PC-9 (cell line): ENCODE results near the gene SLC16A14. TPM values are rescaled to one million over a fixed set of nuclear protein-coding genes. Genes with fewer than 3 reads are reported as not detected.

Experiments used
- BruUV-seq: library from RNA; stranded (reverse); fragments of 400-500 nt; replicated peaks from 2 replicates; lab custom pipeline; 2021; lab: Mats Ljungman, UMichigan
- CTCF ChIA-PET: fragments of 300-600 bp; sonication (Branson Sonifier 250); formaldehyde crosslinking; loops from one replicate; lab custom pipeline; 2022; ENCODE audit warnings: antibody characterized with exemption; lab: Charles Lee
- POLR2A ChIA-PET: fragments of 300-600 bp; sonication (Branson Sonifier 250); formaldehyde crosslinking; loops from one replicate; lab custom pipeline; 2022; ENCODE audit warnings: antibody characterized with exemption; ENCODE audit not compliant: unreplicated experiment; lab: Charles Lee
- DNase-seq, 2 experiments: peaks; one replicate each; pipeline versions ENCODE4 v3.0.0 to v3.0.0-alpha.2; 2015 to 2022; ENCODE audit warnings: mixed read lengths in 1 of 2
- H2AFZ ChIP-seq: fragments of 200-600 bp; sonication (generic); 2 replicates; pipeline ENCODE4 v1.8.1; 2017; ENCODE audit warnings: antibody characterized with exemption
- H3F3A ChIP-seq: fragments of 200-600 bp; sonication (generic); 2 replicates; pipeline ENCODE4 v1.8.1; 2017; ENCODE audit warnings: antibody characterized with exemption, mild to moderate bottlenecking, low read depth; ENCODE audit not compliant: insufficient read depth
- H3K27ac ChIP-seq: fragments of 200-600 bp; sonication (generic); 2 replicates; pipeline ENCODE4 v1.6.1; 2016; ENCODE audit warnings: mixed run types
- H3K27me3 ChIP-seq: fragments of 200-600 bp; sonication (generic); 2 replicates; pipeline ENCODE4 v1.6.1; 2016; ENCODE audit warnings: low read depth, mixed run types; ENCODE audit not compliant: insufficient read depth
- H3K36me3 ChIP-seq: fragments of 200-600 bp; sonication (generic); 2 replicates; pipeline ENCODE4 v1.6.1; 2016; ENCODE audit warnings: low read depth, mixed run types
- H3K4me1 ChIP-seq: fragments of 200-600 bp; sonication (generic); replicated peaks from 2 replicates; pipeline ENCODE4 v1.6.1; 2016; ENCODE audit warnings: mixed run types; ENCODE audit not compliant: insufficient read depth
- H3K4me2 ChIP-seq: fragments of 200-600 bp; sonication (generic); 2 replicates; pipeline ENCODE4 v1.6.1; 2017; ENCODE audit warnings: mixed run types
- H3K4me3 ChIP-seq: fragments of 200-600 bp; sonication (generic); 2 replicates; pipeline ENCODE4 v1.6.1; 2016; ENCODE audit warnings: mixed run types
- H3K79me2 ChIP-seq: fragments of 200-600 bp; sonication (generic); 2 replicates; pipeline ENCODE4 v1.6.1; 2017; ENCODE audit warnings: low read depth, mixed run types
- H3K9me2 ChIP-seq: fragments of 200-600 bp; sonication (generic); 2 replicates; pipeline ENCODE4 v1.8.1; 2017; ENCODE audit warnings: mild to moderate bottlenecking; ENCODE audit not compliant: insufficient read depth
- H3K9me3 ChIP-seq: fragments of 200-600 bp; sonication (generic); 2 replicates; pipeline ENCODE4 v1.8.1; 2016; ENCODE audit warnings: low read depth; ENCODE audit not compliant: insufficient read depth
- H4K20me1 ChIP-seq: fragments of 200-600 bp; sonication (generic); 2 replicates; pipeline ENCODE4 v1.8.1; 2017; ENCODE audit not compliant: insufficient read depth
- CTCF ChIP-seq: fragments of 200-600 bp; sonication (generic); conservative IDR thresholded peaks from 2 replicates; pipeline ENCODE4 v1.6.1; 2017; ENCODE audit warnings: mixed run types, antibody characterized with exemption, mild to moderate bottlenecking, moderate library complexity
- EZH2 ChIP-seq: fragments of 200-600 bp; sonication (generic); IDR thresholded peaks from 2 replicates; pipeline ENCODE4 v1.8.0; 2017; ENCODE audit warnings: antibody characterized with exemption, low read depth
- intact Hi-C: fragments of 100-400 bp; cut with micrococcal nuclease; formaldehyde crosslinking; loops from one replicate; pipeline ENCODE4 v1.10.0; 2022; ENCODE audit not compliant: unreplicated experiment
- total RNA-seq: library from RNA; stranded (reverse); gene quantifications from 2 replicates; pipeline ENCODE4 v1.2.3, GENCODE V29; 2021

Gene SLC16A14
- total RNA-seq, 1 experiment from 2014 or later = 0.57 TPM

DNA sequence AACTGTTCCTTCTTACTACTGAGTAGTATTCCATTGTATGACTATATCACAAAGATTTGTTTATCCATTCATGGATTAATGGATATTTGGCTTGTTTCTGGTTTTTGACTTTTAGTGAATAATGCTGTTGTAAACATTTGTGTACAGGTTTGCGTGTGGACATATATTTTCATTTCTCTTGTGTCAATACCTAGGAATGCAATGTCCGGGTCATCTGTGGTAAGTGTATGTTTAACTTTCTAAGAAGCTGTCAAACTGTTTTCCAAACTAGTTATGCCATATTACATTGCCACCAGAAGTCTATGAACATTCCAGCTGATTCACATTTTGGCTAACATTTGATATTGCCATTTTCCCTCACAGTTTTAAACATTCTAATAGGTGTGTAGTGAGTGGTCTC lies 29.1 kb upstream of the SLC16A14 start:
- no peaks in the 10 kb centered on the region for H3K9me3 ChIP-seq
- H3F3A ChIP-seq = no peaks in the 10 kb centered on the region
- H3K36me3 ChIP-seq = no peaks in the 10 kb centered on the region
- DNase-seq = no peak
- no peak overlapping the region for H3K27ac ChIP-seq
- CTCF ChIA-PET = no interaction called here
- no peaks in the 10 kb centered on the region for H4K20me1 ChIP-seq
- no peaks in the 10 kb centered on the region for H3K27me3 ChIP-seq
- intact Hi-C loops = no loop called here
- H3K9me2 ChIP-seq = no peaks in the 10 kb centered on the region
- H3K4me1 ChIP-seq = no peaks in the 10 kb centered on the region
- no peak for TF ChIP-seq EZH2
- no peak for TF ChIP-seq CTCF
- no TSS peak for BruUV-seq
- POLR2A ChIA-PET = no interaction called here
- no peak overlapping the region for H3K4me2 ChIP-seq
- H3K79me2 ChIP-seq = no peaks in the 10 kb centered on the region
- H3K4me3 ChIP-seq = no peak overlapping the region
- no peak overlapping the region for H2AFZ ChIP-seq

DNA sequence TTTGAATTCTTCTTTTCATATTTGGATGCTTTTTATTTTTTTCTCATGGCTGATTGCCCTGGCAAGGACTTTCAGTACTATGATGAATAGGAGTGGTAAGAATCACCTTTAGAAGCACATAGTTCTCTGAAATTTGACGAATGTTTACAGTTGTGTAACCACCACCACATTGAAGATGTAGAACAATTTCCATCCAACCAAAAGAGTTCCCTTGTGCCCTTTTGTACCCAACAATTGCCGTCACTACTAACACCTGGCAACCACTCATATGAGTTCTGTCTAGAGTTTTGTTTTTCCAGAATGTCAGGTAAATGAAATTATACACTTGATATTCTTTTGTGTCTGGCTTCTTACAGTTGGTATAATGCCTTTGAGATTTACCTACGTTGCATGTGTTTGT lies 28.7 kb upstream of the SLC16A14 start:
- CTCF ChIA-PET = no interaction called here
- no peak overlapping the region for H3K4me2 ChIP-seq
- no peaks in the 10 kb centered on the region for H3K36me3 ChIP-seq
- H3K9me3 ChIP-seq = no peaks in the 10 kb centered on the region
- TF ChIP-seq EZH2 (no peak), CTCF (no peak)
- H3K79me2 ChIP-seq = no peaks in the 10 kb centered on the region
- no peaks in the 10 kb centered on the region for H3F3A ChIP-seq
- H4K20me1 ChIP-seq = no peaks in the 10 kb centered on the region
- H3K9me2 ChIP-seq = no peaks in the 10 kb centered on the region
- H3K4me1 ChIP-seq = no peaks in the 10 kb centered on the region
- no peak for DNase-seq
- intact Hi-C loops = no loop called here
- H3K27me3 ChIP-seq = no peaks in the 10 kb centered on the region
- no peak overlapping the region for H3K4me3 ChIP-seq
- no peak overlapping the region for H2AFZ ChIP-seq
- no TSS peak for BruUV-seq
- POLR2A ChIA-PET = no interaction called here
- no peak overlapping the region for H3K27ac ChIP-seq

- H3F3A ChIP-seq = no peaks in the 10 kb centered on the region
- no TSS peak for BruUV-seq
- intact Hi-C loops = no loop called here
- no peak overlapping the region for H3K27ac ChIP-seq
- no peak overlapping the region for H2AFZ ChIP-seq
- H3K4me3 ChIP-seq = no peak overlapping the region
- no peak overlapping the region for H3K4me2 ChIP-seq
- no peaks in the 10 kb centered on the region for H3K9me2 ChIP-seq
- DNase-seq = no peak
- no peaks in the 10 kb centered on the region for H3K4me1 ChIP-seq
- ChIA-PET POLR2A (no interaction called here), CTCF (no interaction called here)
- no peaks in the 10 kb centered on the region for H3K9me3 ChIP-seq
- TF ChIP-seq EZH2 = no peak
- no peak for TF ChIP-seq CTCF
- H3K79me2 ChIP-seq = no peaks in the 10 kb centered on the region
- no peaks in the 10 kb centered on the region for H4K20me1 ChIP-seq
- H3K27me3 ChIP-seq = no peaks in the 10 kb centered on the region
- H3K36me3 ChIP-seq = no peaks in the 10 kb centered on the region
Measured at GRCh38 chr2:230090967-230091366, 22.2 kb upstream of the SLC16A14 start.
